Upper lobe of left lung (tissue), 6 donors: Measurements from ENCODE around the gene IPO11. TPM values are rescaled to one million over a fixed set of nuclear protein-coding genes. Genes with fewer than 3 reads are reported as not detected.
A peak's percentile ranks its signal among the peaks of the same experiment; 100 is the strongest.

Experiments used
- ATAC-seq, 2 donors: fragments of 200-7000 bp; cut with Tn5 transposase; one replicate each; pipeline ENCODE4 v1.9.1; 2022; ENCODE audit warnings: mild to moderate bottlenecking in 2 of 2, moderate library complexity in 2 of 2; ENCODE audit not compliant: low FRiP score in 2 of 2
- DNase-seq, 2 donors: peaks; one replicate each; pipeline ENCODE4 v3.0.0-alpha.2; 2019 to 2020
- H3K27ac ChIP-seq, 4 donors: fragments of 200-600 bp; sonication (generic); one replicate each; pipeline ENCODE4 v1.5.1; 2016 to 2019
- H3K27me3 ChIP-seq, 4 donors: fragments of 200-600 bp; sonication (generic); one replicate each; pipeline ENCODE4 v1.5.1; 2017 to 2019
- H3K36me3 ChIP-seq, 4 donors: fragments of 200-600 bp; sonication (generic); one replicate each; pipeline ENCODE4 v1.5.1; 2016 to 2019
- H3K4me1 ChIP-seq, 4 donors: fragments of 200-600 bp; sonication (generic); one replicate each; pipeline ENCODE4 v1.5.1; 2018 to 2019
- H3K4me3 ChIP-seq, 4 donors: fragments of 200-600 bp; sonication (generic); one replicate each; pipeline ENCODE4 v1.5.1; 2017 to 2019; ENCODE audit warnings: mild to moderate bottlenecking in 2 of 4, moderate library complexity in 1 of 4
- H3K9me3 ChIP-seq, 4 donors: fragments of 200-600 bp; sonication (generic); one replicate each; pipeline ENCODE4 v1.5.1; 2018 to 2019
- CTCF ChIP-seq, 6 experiments: fragments of 450-650 bp in 4 of 6; fragments of 200-600 bp in 2 of 6; sonication (generic) in 2 of 6; IDR thresholded peaks; one replicate each; pipeline ENCODE4 v1.5.1; 2016 to 2019; ENCODE audit warnings: antibody characterized with exemption in 6 of 6
- EP300 ChIP-seq, 4 donors: sonication (generic); formaldehyde crosslinking; IDR thresholded peaks; one replicate each; pipeline ENCODE4 v1.5.1; 2017; ENCODE audit warnings: antibody characterized with exemption in 4 of 4, control low read depth in 2 of 4
- POLR2A ChIP-seq, 4 donors: fragments of 450-650 bp; IDR thresholded peaks; one replicate each; pipeline ENCODE4 v1.5.1; 2016 to 2017; ENCODE audit warnings: antibody characterized with exemption in 4 of 4, mild to moderate bottlenecking in 2 of 4
- POLR2AphosphoS5 ChIP-seq, 2 donors: sonication (generic); formaldehyde crosslinking; IDR thresholded peaks; one replicate each; pipeline ENCODE4 v1.5.1; 2017; ENCODE audit warnings: antibody characterized with exemption in 2 of 2
- WGBS, 2 donors: methylation state at CpG; one replicate each; pipeline ENCODE4 v1.1.5; 2017 to 2018; 5-methylcytosine and 5-hydroxymethylcytosine counted together
- total RNA-seq, 6 donors: library from RNA; depleted of rRNA in 4 of 6; stranded (reverse); fragments of >200 nt in 4 of 6; gene quantifications; one replicate each; pipeline versions ENCODE4 v1.1.0 to v1.2.1, GENCODE V29; 2016 to 2021
- donor health status: DM: no; HTN: no; CAD: no; lungs with moderate emphysema.
- donor health status: DM: no; HTN: yes; CAD: no; lungs with severe emphysema.

The IPO11 gene
- total RNA-seq, 6 donors from 2014 or later = 12.2 to 40.4 (median 18.8) TPM

- no peak overlapping the region for H3K4me3 ChIP-seq
- H3K27ac ChIP-seq = no peak overlapping the region
- TF ChIP-seq POLR2AphosphoS5 (IDR thresholded peaks at IDR 0.05) (no peak), EP300 (IDR thresholded peaks at IDR 0.05) (no peak)
- 62 to 76% methylated on average over 3 of the region's 3 CpGs for WGBS, 2 donors
- peaks cover 0 to 12% (median 3%) of the 10 kb centered on the region in 4 donors for H3K36me3 ChIP-seq
- H3K27me3 ChIP-seq = no peaks in the 10 kb centered on the region
- ATAC-seq = no peak
- no peaks in the 10 kb centered on the region for H3K9me3 ChIP-seq
- no peaks in the 10 kb centered on the region for H3K4me1 ChIP-seq
- no peak for DNase-seq
Measured at GRCh38 chr5:62587737-62588136, 175.2 kb downstream of the IPO11 start.

- no peak overlapping the region for H3K4me3 ChIP-seq
- DNase-seq = no peak
- H3K27ac ChIP-seq = no peak overlapping the region
- no peak for TF ChIP-seq EP300 (IDR thresholded peaks at IDR 0.05)
- TF ChIP-seq CTCF (IDR thresholded peaks at IDR 0.05) = no peak
- no peak for TF ChIP-seq POLR2AphosphoS5 (IDR thresholded peaks at IDR 0.05)
- no peaks in the 10 kb centered on the region for H3K9me3 ChIP-seq
- peaks cover 0 to 13% (median 3%) of the 10 kb centered on the region in 4 donors for H3K36me3 ChIP-seq
- no peaks in the 10 kb centered on the region for H3K4me1 ChIP-seq
- no peaks in the 10 kb centered on the region for H3K27me3 ChIP-seq
- no peak for ATAC-seq
- WGBS, 2 donors = 90 to 96% methylated on average over 4 of the region's 4 CpGs
Measured at GRCh38 chr5:62588668-62589067, 176.1 kb downstream of the IPO11 start.

GRCh38 chr5:62589504-62589903 lies 176.9 kb downstream of the IPO11 start:
- H3K4me1 ChIP-seq = no peaks in the 10 kb centered on the region
- no peak overlapping the region for H3K4me3 ChIP-seq
- no peak for TF ChIP-seq POLR2A (IDR thresholded peaks at IDR 0.05)
- no peak for TF ChIP-seq CTCF (IDR thresholded peaks at IDR 0.05)
- no peak for TF ChIP-seq EP300 (IDR thresholded peaks at IDR 0.05)
- TF ChIP-seq POLR2AphosphoS5 (IDR thresholded peaks at IDR 0.05) = no peak
- DNase-seq = no peak
- H3K9me3 ChIP-seq = no peaks in the 10 kb centered on the region
- no peak for ATAC-seq
- H3K27me3 ChIP-seq = no peaks in the 10 kb centered on the region
- peaks cover 0 to 20% (median 3%) of the 10 kb centered on the region in 4 donors for H3K36me3 ChIP-seq
- no peak overlapping the region for H3K27ac ChIP-seq
- 97% methylated on average over 2 of the region's 2 CpGs for WGBS, 2 donors

GRCh38 chr5:62590387-62590786 lies 177.8 kb downstream of the IPO11 start:
- no peak overlapping the region for H3K27ac ChIP-seq
- no peak for DNase-seq
- peaks cover 0 to 20% (median 3%) of the 10 kb centered on the region in 4 donors for H3K36me3 ChIP-seq
- H3K9me3 ChIP-seq = no peaks in the 10 kb centered on the region
- H3K4me3 ChIP-seq = no peak overlapping the region
- no peaks in the 10 kb centered on the region for H3K27me3 ChIP-seq
- no peaks in the 10 kb centered on the region for H3K4me1 ChIP-seq
- TF ChIP-seq POLR2A (IDR thresholded peaks at IDR 0.05) (no peak), POLR2AphosphoS5 (IDR thresholded peaks at IDR 0.05) (no peak), CTCF (IDR thresholded peaks at IDR 0.05) (no peak), EP300 (IDR thresholded peaks at IDR 0.05) (no peak)
- 92 to 94% methylated on average over 2 of the region's 2 CpGs for WGBS, 2 donors
- no peak for ATAC-seq

- no peaks in the 10 kb centered on the region for H3K4me1 ChIP-seq
- no peak for TF ChIP-seq POLR2AphosphoS5 (IDR thresholded peaks at IDR 0.05)
- no peak for TF ChIP-seq CTCF (IDR thresholded peaks at IDR 0.05)
- TF ChIP-seq POLR2A (IDR thresholded peaks at IDR 0.05) = no peak
- TF ChIP-seq EP300 (IDR thresholded peaks at IDR 0.05) = no peak
- 72 to 89% methylated on average over 8 of the region's 8 CpGs for WGBS, 2 donors
- ATAC-seq = no peak
- no peaks in the 10 kb centered on the region for H3K9me3 ChIP-seq
- no peaks in the 10 kb centered on the region for H3K27me3 ChIP-seq
- DNase-seq = peak in 1 of 2 donors; percentile 42
- no peak overlapping the region for H3K27ac ChIP-seq
- peaks cover 0 to 20% (median 3%) of the 10 kb centered on the region in 4 donors for H3K36me3 ChIP-seq
- no peak overlapping the region for H3K4me3 ChIP-seq
Measured at GRCh38 chr5:62592558-62592957, 180.0 kb downstream of the IPO11 start.
